ENCODE results near the gene FAM124A. TPM values are rescaled to one million over a fixed set of nuclear protein-coding genes. Genes with fewer than 3 reads are reported as not detected.

Gene FAM124A
- total RNA-seq = 0.35 and 0.60 TPM in 2 replicates

DNA sequence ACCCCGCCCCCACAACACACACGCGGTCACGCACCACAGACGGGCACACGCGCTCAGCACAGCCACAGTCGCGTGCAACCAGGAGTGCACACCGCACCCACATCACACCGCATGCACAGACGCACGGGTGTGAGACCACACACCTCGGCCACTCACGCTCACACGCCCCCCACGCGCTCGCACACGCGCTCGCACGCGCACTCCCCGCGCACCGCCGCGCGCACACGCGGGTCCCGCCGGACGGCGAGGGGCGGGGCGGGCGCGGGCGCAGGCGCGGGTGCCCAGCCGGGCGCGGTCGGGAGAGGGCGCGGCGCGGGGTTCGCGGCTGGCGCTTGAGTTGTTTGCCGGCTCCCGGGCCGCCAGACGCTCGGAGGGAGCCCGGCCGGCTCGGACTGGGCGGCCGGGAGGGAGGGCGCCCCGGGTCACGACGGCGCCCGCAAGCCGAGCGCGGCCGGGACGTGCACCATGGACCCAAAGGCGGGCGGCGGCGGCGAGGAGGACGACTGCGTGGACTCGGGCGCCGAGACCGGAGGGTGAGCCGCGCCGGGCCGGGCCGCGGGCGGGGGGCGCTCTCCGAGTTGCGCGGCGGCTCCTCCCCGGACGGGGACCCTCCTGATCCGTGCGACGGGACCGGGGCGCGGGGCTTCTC, at the start of gene FAM124A:
Gene FAM124A (plus strand): TSS at position 362 of the 649 bp plus-strand sequence. CDS start 104 bp downstream, at position 466.
- DNase-seq (ENCODE audit: low read depth) = no peak

GRCh38 chr13:51175021-51175420, 47.2 kb upstream of the FAM124A start:
- DNase-seq (ENCODE audit: low read depth) = no peak

- no peak for DNase-seq (ENCODE audit: low read depth)
Measured at GRCh38 chr13:51175639-51176038, 46.6 kb upstream of the FAM124A start.

GRCh38 chr13:51177188-51177587, 45.0 kb upstream of the FAM124A start:
- no peak for DNase-seq (ENCODE audit: low read depth)

GRCh38 chr13:51178456-51179074, 43.6 kb upstream of the FAM124A start:
- no peak for DNase-seq (ENCODE audit: low read depth)

- DNase-seq (ENCODE audit: low read depth) = no peak
Measured at GRCh38 chr13:51179432-51179971, 42.7 kb upstream of the FAM124A start.

GRCh38 chr13:51180853-51181511, 41.2 kb upstream of the FAM124A start:
- no peak for DNase-seq (ENCODE audit: low read depth)

GRCh38 chr13:51181786-51182383, 40.3 kb upstream of the FAM124A start:
- no peak for DNase-seq (ENCODE audit: low read depth)

GRCh38 chr13:51191743-51192142, 30.5 kb upstream of the FAM124A start:
- no peak for DNase-seq (ENCODE audit: low read depth)

- DNase-seq (ENCODE audit: low read depth) = no peak
Measured at GRCh38 chr13:51192348-51192747, 29.9 kb upstream of the FAM124A start.

DNA sequence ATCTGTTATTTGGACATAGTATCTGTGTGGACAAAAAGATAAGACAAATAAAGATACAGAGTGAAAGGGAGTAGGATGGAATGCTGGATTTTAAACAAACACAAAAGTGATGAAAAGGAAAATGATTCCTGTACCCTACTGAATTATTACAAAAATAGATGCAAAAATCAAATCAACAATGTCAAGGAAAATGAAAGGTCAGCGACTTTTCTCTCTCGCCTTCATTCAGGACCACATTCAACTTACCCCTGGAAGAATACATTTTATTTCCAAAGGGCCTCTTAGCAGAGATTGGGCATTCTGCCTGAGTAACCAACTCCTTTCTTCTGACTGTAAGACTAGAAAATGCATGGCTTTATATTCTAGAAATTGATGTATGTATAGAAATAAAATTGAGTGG, 28.8 kb upstream of the FAM124A start:
- DNase-seq (ENCODE audit: low read depth) = no peak

GRCh38 chr13:51194942-51195341, 27.3 kb upstream of the FAM124A start:
- no peak for DNase-seq (ENCODE audit: low read depth)

GRCh38 chr13:51201886-51202285, 20.3 kb upstream of the FAM124A start:
- DNase-seq (ENCODE audit: low read depth) = no peak

DNA sequence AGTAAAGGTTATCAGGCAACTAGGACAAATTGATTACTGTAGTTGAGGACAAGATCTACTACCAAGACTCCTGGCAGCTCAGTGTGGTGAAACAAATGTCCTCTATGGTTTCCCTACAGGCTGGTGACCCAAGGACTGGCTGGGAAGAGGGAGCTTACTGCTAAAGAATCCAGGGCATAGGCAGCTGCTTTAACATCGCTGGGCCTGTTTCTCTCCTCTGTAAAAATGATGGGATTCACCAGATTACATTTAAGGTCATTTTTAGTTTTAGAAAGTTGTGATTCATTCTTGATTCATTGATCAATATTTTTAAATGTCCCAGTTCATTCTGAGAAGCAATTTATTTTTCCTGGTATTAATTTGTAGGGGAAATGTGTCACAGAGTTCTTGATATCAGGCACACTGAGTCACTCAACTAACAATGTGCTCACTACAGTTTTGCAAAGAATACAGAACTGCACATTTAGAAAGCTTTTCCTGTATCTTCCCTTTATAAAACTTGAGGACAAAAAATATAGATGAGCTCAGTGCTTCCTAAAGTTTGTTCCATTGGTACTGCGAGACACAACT, 19.6 kb upstream of the FAM124A start:
- DNase-seq (ENCODE audit: low read depth) = no peak

- no peak for DNase-seq (ENCODE audit: low read depth)
Measured at GRCh38 chr13:51206584-51206983, 15.6 kb upstream of the FAM124A start.

DNA sequence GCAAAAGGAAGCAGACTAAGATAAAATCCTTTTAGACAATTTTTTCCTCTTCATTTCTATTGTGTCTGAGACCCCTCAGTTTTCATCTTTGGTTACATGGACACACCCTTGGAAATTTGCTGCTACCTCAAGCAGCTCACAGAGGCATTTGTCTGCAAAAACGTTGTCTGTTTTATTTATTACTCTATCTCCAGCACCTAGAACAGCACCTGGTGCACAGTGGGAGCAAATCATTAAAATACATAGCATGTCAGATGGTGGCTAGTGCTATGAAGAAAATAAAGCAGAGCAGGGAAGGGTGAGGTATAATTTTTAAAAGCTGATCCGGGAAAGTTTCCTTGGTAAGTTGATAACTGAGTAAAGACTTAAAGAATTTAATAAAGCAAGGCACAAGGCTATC, 14.3 kb upstream of the FAM124A start:
- no peak for DNase-seq (ENCODE audit: low read depth)

DNA sequence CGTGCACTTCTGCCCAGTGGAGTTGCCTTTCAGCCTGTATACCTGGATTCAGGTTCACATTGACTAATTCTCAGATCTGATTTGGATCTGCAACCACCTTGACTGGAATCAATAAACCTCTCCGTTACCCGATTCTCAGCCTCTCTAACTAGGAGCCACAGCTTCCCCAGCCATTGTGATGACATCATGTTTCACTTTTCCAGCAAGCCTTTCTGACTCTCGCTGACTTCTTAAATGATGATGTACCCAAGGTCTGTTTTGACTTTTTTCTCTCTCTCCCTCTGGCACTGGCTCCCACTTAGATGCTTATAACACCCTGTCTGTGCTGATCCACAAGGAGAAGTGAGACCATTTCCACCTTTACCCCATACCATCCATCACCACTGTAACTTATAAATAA, 13.5 kb upstream of the FAM124A start:
- DNase-seq (ENCODE audit: low read depth) = no peak

- DNase-seq (ENCODE audit: low read depth) = no peak
Measured at GRCh38 chr13:51211910-51212309, 10.3 kb upstream of the FAM124A start.

DNA sequence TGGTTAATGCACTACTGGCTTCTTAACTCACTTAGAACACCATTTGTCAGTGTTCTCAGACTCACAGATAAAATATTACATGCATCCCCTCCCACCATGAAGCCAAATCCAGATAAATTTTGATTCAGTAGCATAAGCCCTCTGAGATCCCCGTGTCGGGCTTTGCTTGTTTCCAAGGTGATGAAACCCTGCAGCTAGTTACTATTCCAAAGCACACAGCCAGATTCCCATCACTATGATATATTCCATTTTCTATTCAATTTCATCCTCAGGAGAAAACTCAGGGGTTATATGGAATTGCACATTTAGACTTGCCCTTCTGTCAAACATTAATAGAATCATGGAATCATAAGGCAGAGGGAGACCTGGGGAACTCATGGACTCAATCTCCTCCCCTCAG, 9.4 kb upstream of the FAM124A start:
- DNase-seq (ENCODE audit: low read depth) = no peak

DNA sequence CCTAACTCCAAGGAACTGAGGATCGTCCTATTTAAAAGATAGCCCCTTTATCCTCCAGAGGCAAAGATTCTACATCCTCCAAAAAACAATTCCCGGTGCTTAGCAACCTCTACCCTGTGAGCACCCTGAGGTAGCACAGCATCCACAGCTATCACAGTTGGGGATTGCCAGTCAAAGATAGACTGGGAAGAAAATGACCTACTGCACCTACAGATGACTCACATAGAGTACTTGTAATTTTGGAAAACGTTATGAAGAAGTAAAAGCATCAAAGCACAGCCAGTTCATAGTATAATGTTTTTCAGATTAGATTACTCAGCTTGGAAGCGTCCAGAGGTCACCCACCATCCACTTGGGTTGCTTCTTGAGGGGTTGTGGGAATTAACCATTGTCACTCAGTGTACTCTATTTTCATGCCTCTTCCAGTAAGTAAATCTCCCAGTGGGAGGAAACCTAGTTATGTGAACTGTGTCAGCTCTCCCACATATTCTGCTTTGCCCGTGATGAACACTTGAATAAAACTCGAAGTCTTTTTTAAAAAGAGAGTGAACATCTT, 8.9 kb upstream of the FAM124A start:
- peak; percentile 40 for DNase-seq (ENCODE audit: low read depth)

- no peak for DNase-seq (ENCODE audit: low read depth)
Measured at GRCh38 chr13:51218626-51219025, 3.6 kb upstream of the FAM124A start.

DNA sequence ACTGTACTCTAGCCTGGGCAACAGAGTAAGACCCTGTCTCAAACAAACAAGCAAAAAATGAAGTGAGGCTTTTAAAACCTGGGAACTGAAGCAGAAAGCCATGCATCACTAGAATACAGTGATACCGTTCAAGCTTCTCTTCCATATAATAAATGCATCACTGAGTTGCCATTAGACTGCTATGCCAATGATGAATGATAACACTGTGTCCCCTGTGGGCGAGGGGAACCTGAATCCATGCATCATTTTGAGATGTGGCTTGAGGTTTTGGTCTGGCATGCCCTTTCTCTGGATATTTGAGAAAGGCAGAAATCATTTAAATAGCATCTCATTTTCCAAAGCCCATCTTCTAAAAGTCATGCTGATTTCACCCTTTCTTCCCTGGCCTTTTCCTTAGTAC, 1.5 kb upstream of the FAM124A start:
- no peak for DNase-seq (ENCODE audit: low read depth)

Measured in renal cortical epithelial cell (primary cell).